GM06990 (cell line): ENCODE measurements around the gene CYP2F1.
"Not testable (repeated sequence)": the region's sequence is repeated elsewhere in the genome, so short reads cannot be mapped to it uniquely, and the experiment has no call there.

Experiments
- DNase-seq: peaks from one replicate; pipeline ENCODE4 v3.0.0-alpha.2; 2011; ENCODE audit not compliant: insufficient read length; ENCODE audit errors: extremely low read depth
- H3K27me3 ChIP-seq: replicated peaks from 2 replicates; pipeline ENCODE4 v1.6.0; 2011; ENCODE audit warnings: low read length; ENCODE audit not compliant: control insufficient read depth, insufficient read depth
- H3K36me3 ChIP-seq: 2 replicates; pipeline ENCODE4 v1.5.1; 2011; ENCODE audit warnings: low read length; ENCODE audit not compliant: control insufficient read depth, insufficient read depth
- H3K4me3 ChIP-seq: replicated peaks from 2 replicates; pipeline ENCODE4 v1.5.1; 2011; ENCODE audit warnings: low read depth, mild to moderate bottlenecking, control low read depth, low read length
- TF ChIP-seq, protein P1 (sequence below): IDR thresholded peaks from 2 replicates; pipeline ENCODE4 v1.5.1; 2011; ENCODE audit warnings: low read length, control low read depth, mild to moderate bottlenecking, inconsistent platforms; ENCODE audit not compliant: insufficient read depth, poor library complexity, severe bottlenecking

Gene CYP2F1

GRCh38 chr19:41088151-41088550 is 26.1 kb upstream of the CYP2F1 start, which contains the start of gene CYP2A13:
TSS of gene CYP2A13 (plus strand) at chr19:41088451. CDS start at chr19:41088472, 21 bp downstream.
- H3K4me3 ChIP-seq: no peak within 1 kb of the TSS
- H3K27me3 ChIP-seq: no peaks in the 10 kb centered on the region; the same call in 1 of the 2 replicates
- no peaks in the 10 kb centered on the region for H3K36me3 ChIP-seq
- no peak for DNase-seq
- TF ChIP-seq, protein P1, sequence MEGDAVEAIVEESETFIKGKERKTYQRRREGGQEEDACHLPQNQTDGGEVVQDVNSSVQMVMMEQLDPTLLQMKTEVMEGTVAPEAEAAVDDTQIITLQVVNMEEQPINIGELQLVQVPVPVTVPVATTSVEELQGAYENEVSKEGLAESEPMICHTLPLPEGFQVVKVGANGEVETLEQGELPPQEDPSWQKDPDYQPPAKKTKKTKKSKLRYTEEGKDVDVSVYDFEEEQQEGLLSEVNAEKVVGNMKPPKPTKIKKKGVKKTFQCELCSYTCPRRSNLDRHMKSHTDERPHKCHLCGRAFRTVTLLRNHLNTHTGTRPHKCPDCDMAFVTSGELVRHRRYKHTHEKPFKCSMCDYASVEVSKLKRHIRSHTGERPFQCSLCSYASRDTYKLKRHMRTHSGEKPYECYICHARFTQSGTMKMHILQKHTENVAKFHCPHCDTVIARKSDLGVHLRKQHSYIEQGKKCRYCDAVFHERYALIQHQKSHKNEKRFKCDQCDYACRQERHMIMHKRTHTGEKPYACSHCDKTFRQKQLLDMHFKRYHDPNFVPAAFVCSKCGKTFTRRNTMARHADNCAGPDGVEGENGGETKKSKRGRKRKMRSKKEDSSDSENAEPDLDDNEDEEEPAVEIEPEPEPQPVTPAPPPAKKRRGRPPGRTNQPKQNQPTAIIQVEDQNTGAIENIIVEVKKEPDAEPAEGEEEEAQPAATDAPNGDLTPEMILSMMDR: no peak

DNA sequence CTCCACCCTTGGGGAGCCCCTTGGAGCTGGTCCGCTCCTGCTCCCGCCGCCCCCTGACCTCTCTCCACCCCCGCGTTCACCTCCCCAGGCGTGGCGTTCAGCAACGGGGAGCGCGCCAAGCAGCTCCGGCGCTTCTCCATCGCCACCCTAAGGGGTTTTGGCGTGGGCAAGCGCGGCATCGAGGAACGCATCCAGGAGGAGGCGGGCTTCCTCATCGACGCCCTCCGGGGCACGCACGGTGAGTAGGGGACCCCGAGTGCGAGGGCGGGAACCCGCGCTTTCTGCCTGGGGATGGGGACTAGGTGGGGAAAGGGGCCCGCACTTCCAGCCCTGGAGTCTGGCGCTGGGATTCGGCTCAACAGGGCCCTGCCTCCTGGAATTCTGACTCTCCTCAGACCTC is 24.3 kb upstream of the CYP2F1 start:
- Histone ChIP-seq H3K36me3 (no peaks in the 10 kb centered on the region), H3K27me3 (no peaks in the 10 kb centered on the region; the same call in none of the 2 replicates), H3K4me3 (no peak overlapping the region)
- DNase-seq: no peak
- TF ChIP-seq, protein P1: no peak

DNA sequence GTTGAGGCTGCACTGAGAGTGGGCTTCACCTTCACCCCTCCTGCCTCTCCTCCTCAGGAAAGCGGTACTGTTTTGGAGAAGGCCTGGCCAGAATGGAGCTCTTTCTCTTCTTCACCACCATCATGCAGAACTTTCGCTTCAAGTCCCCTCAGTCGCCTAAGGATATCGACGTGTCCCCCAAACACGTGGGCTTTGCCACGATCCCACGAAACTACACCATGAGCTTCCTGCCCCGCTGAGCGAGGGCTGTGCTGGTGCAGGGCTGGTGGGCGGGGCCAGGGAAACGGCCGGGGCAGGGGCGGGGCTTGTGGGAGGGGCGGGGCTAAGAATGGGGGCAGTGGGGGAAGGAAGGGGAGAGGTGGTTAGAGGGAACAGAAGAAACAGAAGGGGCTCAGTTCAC is 18.5 kb upstream of the CYP2F1 start:
- no peaks in the 10 kb centered on the region for H3K36me3 ChIP-seq
- no peak for DNase-seq
- H3K4me3 ChIP-seq: no peak overlapping the region
- no peaks in the 10 kb centered on the region; the same call in 1 of the 2 replicates for H3K27me3 ChIP-seq
- TF ChIP-seq, protein P1: no peak

GRCh38 chr19:41096353-41096752 is 17.9 kb upstream of the CYP2F1 start:
- DNase-seq: no peak
- TF ChIP-seq, protein P1: no peak
- Histone ChIP-seq H3K36me3 (no peaks in the 10 kb centered on the region), H3K27me3 (no peaks in the 10 kb centered on the region; the same call in 1 of the 2 replicates), H3K4me3 (no peak overlapping the region)

DNA sequence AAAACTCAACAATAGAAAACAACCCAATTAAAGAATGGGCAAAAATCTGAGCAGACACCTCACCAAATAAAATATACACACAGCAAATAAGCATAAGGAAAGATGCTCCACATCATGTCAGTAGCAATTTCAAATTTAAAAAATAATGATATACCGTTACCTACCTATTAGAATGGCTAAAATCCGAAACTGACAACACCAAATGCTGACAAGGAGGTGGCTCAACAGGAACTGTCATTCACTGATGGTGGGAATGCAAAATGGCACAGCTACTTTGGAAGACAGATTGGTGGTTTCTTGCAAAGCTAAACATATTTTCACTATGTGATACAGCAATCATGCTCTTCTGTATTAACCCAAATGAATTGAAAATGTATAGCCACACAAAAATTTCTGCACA is 16.9 kb upstream of the CYP2F1 start:
- no peaks in the 10 kb centered on the region for H3K36me3 ChIP-seq
- no peak overlapping the region for H3K4me3 ChIP-seq
- DNase-seq: no peak
- TF ChIP-seq, protein P1: no peak
- no peaks in the 10 kb centered on the region; the same call in 1 of the 2 replicates for H3K27me3 ChIP-seq

GRCh38 chr19:41098762-41099161 is 15.5 kb upstream of the CYP2F1 start:
- TF ChIP-seq, protein P1: no peak
- H3K27me3 ChIP-seq: no peaks in the 10 kb centered on the region

GRCh38 chr19:41102210-41102609 is 12.0 kb upstream of the CYP2F1 start:
- H3K36me3 ChIP-seq, H3K27me3 ChIP-seq, DNase-seq, H3K4me3 ChIP-seq: not testable (repeated sequence)

More at GRCh38 chr19:41098762-41099161, 15.5 kb upstream of the CYP2F1 start:
- no peak for DNase-seq
- Histone ChIP-seq H3K4me3 (no peak overlapping the region), H3K36me3 (no peaks in the 10 kb centered on the region)
